Measurements from ENCODE around the gene IQSEC1.
"Not testable (repeated sequence)": the region's sequence is repeated elsewhere in the genome, so short reads cannot be mapped to it uniquely, and the experiment has no call there.

IQSEC1 gene

GRCh38 chr3:12882336-12883310 lies 190.6 kb downstream of the IQSEC1 start:
- in situ Hi-C loops (cut with MboI; ENCODE audit: low sequenced_read_pairs): no loop called here

- in situ Hi-C loops (cut with MboI; ENCODE audit: low sequenced_read_pairs): not testable (repeated sequence)
Measured at GRCh38 chr3:12881858-12882257, 191.4 kb downstream of the IQSEC1 start.

- in situ Hi-C loops (cut with MboI; ENCODE audit: low sequenced_read_pairs): no loop called here
Measured at GRCh38 chr3:12879191-12879815, 193.9 kb downstream of the IQSEC1 start.

- in situ Hi-C loops (cut with MboI; ENCODE audit: low sequenced_read_pairs): not testable (repeated sequence)
Measured at GRCh38 chr3:12878758-12879157, 194.5 kb downstream of the IQSEC1 start.

GRCh38 chr3:12878141-12878574 lies 195.1 kb downstream of the IQSEC1 start:
- in situ Hi-C loops (cut with MboI; ENCODE audit: low sequenced_read_pairs): no loop called here

- in situ Hi-C loops (cut with MboI; ENCODE audit: low sequenced_read_pairs): no loop called here
Measured at GRCh38 chr3:12877040-12877439, 196.2 kb downstream of the IQSEC1 start.

- in situ Hi-C loops (cut with MboI; ENCODE audit: low sequenced_read_pairs): no loop called here
Measured at GRCh38 chr3:12875857-12876836, 197.1 kb downstream of the IQSEC1 start.

GRCh38 chr3:12871404-12871983 lies 201.7 kb downstream of the IQSEC1 start:
- in situ Hi-C loops (cut with MboI; ENCODE audit: low sequenced_read_pairs): no loop called here

GRCh38 chr3:12870942-12871341 lies 202.3 kb downstream of the IQSEC1 start:
- in situ Hi-C loops (cut with MboI; ENCODE audit: low sequenced_read_pairs): no loop called here

- in situ Hi-C loops (cut with MboI; ENCODE audit: low sequenced_read_pairs): no loop called here
Measured at GRCh38 chr3:12869035-12869621, 204.1 kb downstream of the IQSEC1 start.

GRCh38 chr3:12868039-12869034 lies 204.9 kb downstream of the IQSEC1 start:
- in situ Hi-C loops (cut with MboI; ENCODE audit: low sequenced_read_pairs): no loop called here

GRCh38 chr3:12866836-12867235 lies 206.4 kb downstream of the IQSEC1 start:
- in situ Hi-C loops (cut with MboI; ENCODE audit: low sequenced_read_pairs): no loop called here

GRCh38 chr3:12865271-12865670 lies 208.0 kb downstream of the IQSEC1 start:
- in situ Hi-C loops (cut with MboI; ENCODE audit: low sequenced_read_pairs): no loop called here

GRCh38 chr3:12862387-12862786 lies 210.8 kb downstream of the IQSEC1 start:
- in situ Hi-C loops (cut with MboI; ENCODE audit: low sequenced_read_pairs): no loop called here

- in situ Hi-C loops (cut with MboI; ENCODE audit: low sequenced_read_pairs): no loop called here
Measured at GRCh38 chr3:12861611-12862010, 211.6 kb downstream of the IQSEC1 start.

GRCh38 chr3:12859840-12860239 lies 213.4 kb downstream of the IQSEC1 start:
- in situ Hi-C loops (cut with MboI; ENCODE audit: low sequenced_read_pairs): no loop called here

GRCh38 chr3:12856626-12857025 lies 216.6 kb downstream of the IQSEC1 start:
- in situ Hi-C loops (cut with MboI; ENCODE audit: low sequenced_read_pairs): no loop called here

GRCh38 chr3:12854565-12854964 lies 218.7 kb downstream of the IQSEC1 start:
- in situ Hi-C loops (cut with MboI; ENCODE audit: low sequenced_read_pairs): no loop called here

GRCh38 chr3:12853847-12854246 lies 219.4 kb downstream of the IQSEC1 start:
- in situ Hi-C loops (cut with MboI; ENCODE audit: low sequenced_read_pairs): not testable (repeated sequence)
